ENCODE measurements around the gene APOBEC4.

The APOBEC4 gene

GRCh38 chr1:183674339-183674738, 21.2 kb upstream of the APOBEC4 start:
- DNase-seq, result no peak

GRCh38 chr1:183673605-183674323, 20.6 kb upstream of the APOBEC4 start:
- no peak for DNase-seq

GRCh38 chr1:183670169-183670568, 17.1 kb upstream of the APOBEC4 start:
- DNase-seq, result no peak

GRCh38 chr1:183656355-183656754, 3.2 kb upstream of the APOBEC4 start:
- DNase-seq, result no peak

GRCh38 chr1:183655562-183656075, 2.5 kb upstream of the APOBEC4 start:
- peak; percentile 62 for DNase-seq

- no peak for DNase-seq
Observed at GRCh38 chr1:183654706-183655105, 1.6 kb upstream of the APOBEC4 start.

- DNase-seq, result no peak
Observed at GRCh38 chr1:183653876-183654451, 848 bp upstream of the APOBEC4 start.

GRCh38 chr1:183653462-183653794, 312 bp upstream of the APOBEC4 start:
- DNase-seq, result no peak

GRCh38 chr1:183652107-183652506, 1.0 kb downstream of the APOBEC4 start:
- no peak for DNase-seq

- no peak for DNase-seq
Observed at GRCh38 chr1:183651612-183652011, 1.5 kb downstream of the APOBEC4 start.

- DNase-seq, result no peak
Observed at GRCh38 chr1:183648042-183648441, 5.1 kb downstream of the APOBEC4 start.

GRCh38 chr1:183646776-183647175, 6.3 kb downstream of the APOBEC4 start:
- no peak for DNase-seq

- DNase-seq, result no peak
Observed at GRCh38 chr1:183645531-183645930, 7.6 kb downstream of the APOBEC4 start.

- DNase-seq, result no peak
Observed at GRCh38 chr1:183642166-183642565, 10.9 kb downstream of the APOBEC4 start.

GRCh38 chr1:183640193-183640592, 12.9 kb downstream of the APOBEC4 start:
- DNase-seq, result no peak

GRCh38 chr1:183638649-183639387, 14.3 kb downstream of the APOBEC4 start:
- DNase-seq, result no peak

- no peak for DNase-seq
Observed at GRCh38 chr1:183636783-183637182, 16.3 kb downstream of the APOBEC4 start.

GRCh38 chr1:183636334-183636682, 16.8 kb downstream of the APOBEC4 start:
- DNase-seq, result no peak

GRCh38 chr1:183635606-183636333, 17.3 kb downstream of the APOBEC4 start, which contains the start of gene ARPC5:
TSS of gene ARPC5 (minus strand) at chr1:183635783. CDS start at chr1:183635659, 124 bp downstream.
- DNase-seq, result peak; percentile 96

GRCh38 chr1:183635099-183635605, 18.0 kb downstream of the APOBEC4 start:
- DNase-seq, result no peak

- DNase-seq, result no peak
Observed at GRCh38 chr1:183634429-183635065, 18.6 kb downstream of the APOBEC4 start.

- DNase-seq, result no peak
Observed at GRCh38 chr1:183633676-183634343, 19.3 kb downstream of the APOBEC4 start.
